Trophoblast cell (in vitro differentiated cells and primary cell): Measurements from ENCODE around the gene C11orf16.
"Not testable (repeated sequence)": the region's sequence is repeated elsewhere in the genome, so short reads cannot be mapped to it uniquely, and the experiment has no call there.

Source experiments
- DNase-seq, 2 donors: peaks; one replicate each; pipeline ENCODE4 v3.0.0-alpha.2; 2016
- H2AFZ ChIP-seq: 2 replicates; pipeline ENCODE4 v1.6.1; 2013; ENCODE audit warnings: low read length, moderate library complexity, mild to moderate bottlenecking; ENCODE audit not compliant: insufficient read depth, poor library complexity
- H2AK5ac ChIP-seq: 2 replicates; pipeline ENCODE4 v1.6.1; 2013; ENCODE audit warnings: mild to moderate bottlenecking, low read length
- H2BK120ac ChIP-seq: 2 replicates; pipeline ENCODE4 v1.6.1; 2013; ENCODE audit warnings: low read length, mild to moderate bottlenecking, moderate library complexity; ENCODE audit not compliant: insufficient read depth, poor library complexity
- H2BK12ac ChIP-seq: 2 replicates; pipeline ENCODE4 v1.6.1; 2013; ENCODE audit warnings: mild to moderate bottlenecking, low read length, moderate library complexity
- H2BK5ac ChIP-seq: 2 replicates; pipeline ENCODE4 v1.6.1; 2013; ENCODE audit warnings: low read length, low read depth, moderate library complexity, mild to moderate bottlenecking; ENCODE audit not compliant: poor library complexity
- H3K14ac ChIP-seq: 2 replicates; pipeline ENCODE4 v1.6.1; 2013; ENCODE audit warnings: mild to moderate bottlenecking, low read length
- H3K18ac ChIP-seq: 2 replicates; pipeline ENCODE4 v1.6.1; 2013; ENCODE audit warnings: mild to moderate bottlenecking, low read length
- H3K23ac ChIP-seq: 2 replicates; pipeline ENCODE4 v1.6.1; 2013; ENCODE audit warnings: low read length
- H3K27ac ChIP-seq: 2 replicates; pipeline ENCODE4 v1.5.1; 2013; ENCODE audit warnings: low read depth, mild to moderate bottlenecking, inconsistent platforms, low read length, moderate library complexity
- H3K27me3 ChIP-seq: 2 replicates; pipeline ENCODE4 v1.6.1; 2013; ENCODE audit warnings: inconsistent platforms, mild to moderate bottlenecking, low read length, moderate library complexity; ENCODE audit not compliant: insufficient read depth
- H3K36me3 ChIP-seq, 2 experiments: 1 replicate in 1 of 2; 2 replicates in 1 of 2; pipeline ENCODE4 v1.6.1; 2013; ENCODE audit warnings: low read length in 2 of 2, mild to moderate bottlenecking in 2 of 2, moderate library complexity in 1 of 2; ENCODE audit not compliant: insufficient read depth in 2 of 2, control insufficient read depth in 1 of 2
- H3K4ac ChIP-seq: 2 replicates; pipeline ENCODE4 v1.6.1; 2013; ENCODE audit warnings: low read depth, mild to moderate bottlenecking, low read length, moderate library complexity
- H3K4me1 ChIP-seq, 2 experiments: 1 replicate in 1 of 2; 2 replicates in 1 of 2; pipeline ENCODE4 v1.6.1; 2013; ENCODE audit warnings: low read length in 2 of 2, mild to moderate bottlenecking in 2 of 2, moderate library complexity in 1 of 2; ENCODE audit not compliant: insufficient read depth in 2 of 2, control insufficient read depth in 1 of 2
- H3K4me2 ChIP-seq: 2 replicates; pipeline ENCODE4 v1.6.1; 2013; ENCODE audit warnings: inconsistent platforms, mild to moderate bottlenecking, low read length, moderate library complexity
- H3K4me3 ChIP-seq: 2 replicates; pipeline ENCODE4 v1.5.1; 2013; ENCODE audit warnings: mild to moderate bottlenecking, low read depth, low read length, inconsistent platforms
- H3K79me1 ChIP-seq: one replicate; pipeline ENCODE4 v1.6.1; 2013; ENCODE audit warnings: low read length
- H3K79me2 ChIP-seq: 2 replicates; pipeline ENCODE4 v1.6.1; 2013; ENCODE audit warnings: low read length, mild to moderate bottlenecking; ENCODE audit not compliant: control insufficient read depth, insufficient read depth, poor library complexity
- H3K9ac ChIP-seq: 2 replicates; pipeline ENCODE4 v1.6.1; 2013; ENCODE audit warnings: mild to moderate bottlenecking, low read length
- H3K9me3 ChIP-seq: 2 replicates; pipeline ENCODE4 v1.6.1; 2013; ENCODE audit warnings: low read depth, mild to moderate bottlenecking, control low read depth, inconsistent platforms, low read length; ENCODE audit not compliant: insufficient read depth
- H4K12ac ChIP-seq: 2 replicates; pipeline ENCODE4 v1.6.1; 2013; ENCODE audit warnings: low read depth, mild to moderate bottlenecking, low read length, moderate library complexity
- H4K8ac ChIP-seq: 2 replicates; pipeline ENCODE4 v1.6.1; 2013; ENCODE audit warnings: low read depth, mild to moderate bottlenecking, low read length, moderate library complexity
- H4K91ac ChIP-seq: one replicate; pipeline ENCODE4 v1.6.1; 2013; ENCODE audit warnings: low read depth, mild to moderate bottlenecking, low read length, moderate library complexity
- WGBS: extraction: QIAGEN DNeasy Blood & Tissue Kit; methylation state at CpG from one replicate; pipeline ENCODE4 v1.1.7; 2013; ENCODE audit warnings: missing lambda C conversion rate; ENCODE audit not compliant: insufficient read length, insufficient coverage; ENCODE audit errors: extremely low coverage; 5-methylcytosine and 5-hydroxymethylcytosine counted together

C11orf16 gene

DNA sequence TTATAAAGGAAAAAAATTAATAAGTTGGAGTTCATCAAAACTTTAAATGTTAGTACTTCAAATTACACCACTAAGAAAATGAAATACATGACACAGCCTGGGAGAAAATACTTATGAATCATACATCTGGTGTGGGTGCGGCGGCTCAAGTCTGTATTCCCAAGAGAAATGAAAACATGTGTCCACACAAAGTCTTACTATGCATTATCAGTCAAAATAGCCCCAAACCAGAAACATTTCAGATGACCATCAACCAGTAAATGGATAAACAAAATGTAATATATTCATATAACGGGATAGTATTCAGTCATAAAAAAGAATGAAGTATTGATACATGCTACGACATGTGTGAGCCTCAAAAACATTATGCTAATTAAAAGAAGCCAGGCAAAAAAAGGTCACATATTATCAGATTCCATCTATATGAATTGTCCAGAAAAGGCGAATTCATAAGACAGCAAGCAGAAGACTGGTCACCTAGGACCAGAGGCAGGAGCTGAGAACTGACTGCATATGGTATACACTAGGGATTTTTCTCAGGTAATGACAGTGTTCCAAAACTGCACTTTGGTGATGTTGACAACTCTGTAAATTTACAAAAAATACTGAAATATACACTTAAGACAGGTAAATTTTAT is 27.1 kb downstream of the C11orf16 start:
- H3K9ac ChIP-seq, result no peak overlapping the region
- no peak overlapping the region for H3K4ac ChIP-seq
- no peak overlapping the region for H3K18ac ChIP-seq
- H3K14ac ChIP-seq, result no peak overlapping the region
- no peaks in the 10 kb centered on the region for H3K79me2 ChIP-seq
- no peaks in the 10 kb centered on the region for H3K27me3 ChIP-seq
- H4K12ac ChIP-seq, result no peak overlapping the region
- no peak overlapping the region for H3K4me3 ChIP-seq
- no peak overlapping the region for H3K23ac ChIP-seq
- no peaks in the 10 kb centered on the region for H3K36me3 ChIP-seq
- no peak overlapping the region for H2BK120ac ChIP-seq
- H4K91ac ChIP-seq, result no peak overlapping the region
- H3K4me1 ChIP-seq, result peaks cover 0 to 8% of the 10 kb centered on the region in 2 experiments
- no peak overlapping the region for H3K27ac ChIP-seq
- H3K9me3 ChIP-seq, result no peaks in the 10 kb centered on the region
- no peak overlapping the region for H2AFZ ChIP-seq
- H2AK5ac ChIP-seq, result no peak overlapping the region
- H2BK12ac ChIP-seq, result no peak overlapping the region
- peak; percentile 27 to 58 for DNase-seq
- no CpG with 5 or more reads among the region's 5 CpGs for WGBS
- no peak overlapping the region for H3K4me2 ChIP-seq
- H2BK5ac ChIP-seq, result no peak overlapping the region
- no peak overlapping the region for H4K8ac ChIP-seq
- no peaks in the 10 kb centered on the region for H3K79me1 ChIP-seq

DNA sequence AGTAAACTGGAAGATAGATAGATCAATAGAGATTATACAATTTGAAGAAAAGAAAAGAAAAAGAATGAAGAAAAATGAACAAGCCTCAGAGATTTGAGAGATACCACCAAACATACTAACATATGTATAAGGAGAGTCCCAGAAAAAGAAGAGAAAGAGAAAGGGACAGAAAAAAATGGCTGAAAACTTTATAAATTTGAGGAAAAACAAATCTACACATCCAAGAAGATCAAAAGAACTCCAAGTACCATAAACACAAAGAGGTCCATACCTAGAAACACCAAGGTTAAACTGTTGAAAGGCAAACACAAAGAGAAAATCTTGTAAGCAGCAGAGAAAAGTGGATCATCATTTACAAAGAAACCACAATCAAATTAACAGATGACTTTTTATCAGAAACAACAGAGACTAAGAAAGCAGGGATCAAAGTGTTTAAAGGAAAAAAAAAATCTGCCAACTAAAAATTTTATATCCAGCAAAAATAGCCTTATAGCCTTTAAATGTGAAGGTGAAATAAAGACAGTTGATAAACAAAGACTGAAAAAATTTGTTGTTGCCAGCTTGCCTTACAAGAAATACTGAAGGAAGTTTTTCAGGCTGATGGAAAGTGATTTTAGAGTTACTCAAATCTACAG is 33.5 kb downstream of the C11orf16 start:
- Histone ChIP-seq H4K12ac (no peak overlapping the region), H3K4me3 (no peak overlapping the region), H3K79me2 (no peaks in the 10 kb centered on the region), H3K23ac (no peak overlapping the region), H3K27ac (no peak overlapping the region), H3K36me3 (no peaks in the 10 kb centered on the region), H2AFZ (no peak overlapping the region), H2BK120ac (no peak overlapping the region), H2BK5ac (no peak overlapping the region), H3K79me1 (no peaks in the 10 kb centered on the region), H4K8ac (no peak overlapping the region), H3K9me3 (peaks cover 3% of the 10 kb centered on the region), H2BK12ac (no peak overlapping the region), H3K4ac (no peak overlapping the region), H4K91ac (no peak overlapping the region), H3K27me3 (no peaks in the 10 kb centered on the region), H3K9ac (no peak overlapping the region), H3K4me1 (no peaks in the 10 kb centered on the region), H2AK5ac (no peak overlapping the region), H3K14ac (no peak overlapping the region), H3K18ac (no peak overlapping the region), H3K4me2 (no peak overlapping the region)
- DNase-seq, result no peak

DNA sequence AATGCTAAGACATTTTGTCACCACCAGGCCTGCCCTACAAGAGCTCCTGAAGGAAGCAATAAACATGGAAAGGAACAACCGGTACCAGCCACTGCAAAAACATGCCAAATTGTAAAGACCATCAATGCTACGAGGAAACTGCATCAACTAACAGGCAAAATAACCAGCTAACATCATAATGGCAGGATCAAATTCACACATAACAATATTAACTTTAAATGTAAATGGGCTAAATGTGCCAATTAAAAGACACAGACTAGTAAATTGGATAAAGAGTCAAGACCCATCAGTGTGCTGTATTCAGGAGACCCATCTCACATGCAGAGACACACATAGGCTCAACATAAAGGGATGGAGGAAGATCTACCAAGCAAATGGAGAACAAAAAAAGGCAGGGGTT is 41.6 kb downstream of the C11orf16 start:
- WGBS, result no CpG with 5 or more reads among the region's 2 CpGs
- not testable (repeated sequence) for H2BK120ac ChIP-seq, H2BK12ac ChIP-seq, H3K79me2 ChIP-seq, H4K91ac ChIP-seq, H3K14ac ChIP-seq, H3K4me2 ChIP-seq, H3K18ac ChIP-seq, H2AK5ac ChIP-seq, H2BK5ac ChIP-seq, H3K36me3 ChIP-seq, H3K9me3 ChIP-seq, H3K27me3 ChIP-seq, H3K27ac ChIP-seq, H3K4ac ChIP-seq, H4K8ac ChIP-seq, H3K23ac ChIP-seq, DNase-seq, H3K4me1 ChIP-seq, H3K4me3 ChIP-seq, H4K12ac ChIP-seq, H3K79me1 ChIP-seq, H3K9ac ChIP-seq, H2AFZ ChIP-seq

DNA sequence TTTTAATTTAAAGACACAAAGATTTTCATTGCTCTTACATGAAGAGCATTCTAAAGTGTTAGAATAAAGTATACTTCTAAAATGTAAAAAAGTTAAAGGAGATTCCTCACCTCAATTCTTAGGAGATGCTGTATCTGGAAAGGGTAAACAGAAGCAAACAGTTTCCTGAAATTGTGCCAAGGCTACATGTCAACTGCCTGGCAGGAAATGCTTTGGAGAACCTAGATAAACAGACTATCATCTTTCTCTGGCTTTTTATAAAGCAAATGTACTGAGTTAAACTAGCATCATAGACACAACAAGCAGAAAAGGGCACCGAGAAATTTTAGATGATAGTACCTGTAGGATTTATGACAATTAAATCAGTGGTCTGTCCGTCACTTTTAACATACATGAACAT is 46.4 kb downstream of the C11orf16 start:
- no peak overlapping the region for H3K14ac ChIP-seq
- no peak overlapping the region for H3K23ac ChIP-seq
- no peak overlapping the region for H3K4me3 ChIP-seq
- H3K18ac ChIP-seq, result no peak overlapping the region
- no peaks in the 10 kb centered on the region for H3K79me2 ChIP-seq
- no peaks in the 10 kb centered on the region for H3K27me3 ChIP-seq
- H3K9ac ChIP-seq, result no peak overlapping the region
- WGBS, result no CpG with 5 or more reads among the region's 2 CpGs
- DNase-seq, result no peak
- no peak overlapping the region for H2BK12ac ChIP-seq
- H2AK5ac ChIP-seq, result no peak overlapping the region
- H2BK120ac ChIP-seq, result no peak overlapping the region
- no peak overlapping the region for H4K91ac ChIP-seq
- H3K9me3 ChIP-seq, result peaks cover 4% of the 10 kb centered on the region
- no peak overlapping the region for H3K4ac ChIP-seq
- no peak overlapping the region for H4K12ac ChIP-seq
- no peaks in the 10 kb centered on the region for H3K79me1 ChIP-seq
- H3K36me3 ChIP-seq, result no peaks in the 10 kb centered on the region
- no peak overlapping the region for H4K8ac ChIP-seq
- H3K4me1 ChIP-seq, result no peaks in the 10 kb centered on the region
- no peak overlapping the region for H3K27ac ChIP-seq
- H3K4me2 ChIP-seq, result no peak overlapping the region
- H2AFZ ChIP-seq, result no peak overlapping the region
- no peak overlapping the region for H2BK5ac ChIP-seq
